K562 (cell line): ENCODE measurements around the gene ZNF593OS. TPM values are rescaled to one million over a fixed set of nuclear protein-coding genes. Genes with fewer than 3 reads are reported as not detected.

Experiments
- CSDE1 ChIP-seq, 2 experiments: fragments of 450-650 bp; IDR thresholded peaks; 2 replicates each; pipeline ENCODE4 v1.6.1; 2016; ENCODE audit warnings: mild to moderate bottlenecking in 1 of 2
- HOXB6 ChIP-seq: fragments of 250-450 bp; sonication (Bioruptor Pico); IDR thresholded peaks from 2 replicates; pipeline ENCODE4 v1.5.1; 2022; ENCODE audit warnings: mild to moderate bottlenecking, borderline replicate concordance
- JUN ChIP-seq, 2 experiments: sonication (generic) in 1 of 2; formaldehyde crosslinking in 1 of 2; IDR thresholded peaks; 2 replicates each; pipeline versions ENCODE4 v1.6.1 to v1.8.0; 2012 to 2022; ENCODE audit warnings: borderline replicate concordance in 2 of 2, mild to moderate bottlenecking in 2 of 2, improper control_type of control experiment in 1 of 2, low read depth in 1 of 2, low read length in 1 of 2, missing genetic modification reagents in 1 of 2
- MGA ChIP-seq: fragments of 450-650 bp; IDR thresholded peaks from 2 replicates; pipeline ENCODE4 v1.6.1; 2016; ENCODE audit warnings: mild to moderate bottlenecking, moderate library complexity
- TEAD4 ChIP-seq, 2 experiments: sonication (generic) in 1 of 2; formaldehyde crosslinking in 1 of 2; IDR thresholded peaks; 2 replicates each; pipeline versions ENCODE4 v1.6.1 to v1.8.0; 2012 to 2022; ENCODE audit warnings: borderline replicate concordance in 1 of 2, inconsistent platforms in 1 of 2, low read length in 1 of 2, mild to moderate bottlenecking in 1 of 2, missing genetic modification reagents in 1 of 2
- YBX1 ChIP-seq: fragments of 450-650 bp; IDR thresholded peaks from 2 replicates; pipeline ENCODE4 v1.7.1; 2016; ENCODE audit warnings: mild to moderate bottlenecking
- ZNF695 ChIP-seq: fragments of 450-650 bp; formaldehyde crosslinking; IDR thresholded peaks from 2 replicates; pipeline ENCODE4 v1.4.0; 2020; ENCODE audit warnings: mild to moderate bottlenecking, moderate library complexity
- polyA plus RNA-seq, 8 experiments: library from polyadenylated mRNA; depleted of rRNA in 4 of 8; stranded (reverse) in 5 of 8; unstranded in 3 of 8; fragments of >200 nt; fragmentation: Nextera tagmentation in 2 of 8; fragmentation: Illumina TruSeq in 1 of 8; extraction: Ambion mirVana in 2 of 8; extraction: Trizol in 1 of 8; gene quantifications; 2 replicates each; pipeline versions ENCODE4 v1.2.1 to v1.2.3, GENCODE V29; 2011 to 2014; ENCODE audit warnings: inconsistent platforms in 1 of 8, missing spikeins in 1 of 8
- total RNA-seq, 7 experiments: library from RNA; depleted of rRNA in 6 of 7; stranded (reverse); fragments of >200 nt in 6 of 7; fragmentation: Illumina TruSeq in 2 of 7; extraction: Trizol in 2 of 7; gene quantifications; 2 replicates each; pipeline versions ENCODE4 v1.2.1 to v1.2.3, GENCODE V29; 2011 to 2021; ENCODE audit warnings: low replicate concordance in 1 of 7
- TF ChIP-seq, protein P1 (sequence below): sonication (generic); formaldehyde crosslinking; IDR thresholded peaks from 2 replicates; pipeline ENCODE4 v1.8.0; 2023; ENCODE audit warnings: mild to moderate bottlenecking, missing genetic modification reagents
- TF ChIP-seq, protein P2 (sequence below), 2 experiments: fragments of 450-650 bp in 1 of 2; sonication (generic) in 1 of 2; formaldehyde crosslinking; conservative IDR thresholded peaks; 2 replicates each; pipeline versions ENCODE4 v1.4.0 to v1.8.1; 2020 to 2022; ENCODE audit warnings: mild to moderate bottlenecking in 1 of 2, missing genetic modification reagents in 1 of 2

ZNF593OS gene
- total and polyA plus RNA-seq, 9 of the 15 experiments (the other 6 are each of a cell fraction or from before 2014, with no cell fraction given), result 0.24 to 0.27 TPM; not detected in 7

- TF ChIP-seq MGA (peak; percentile 66), CSDE1 (IDR thresholded peaks at IDR 0.05) (peak in 1 of 2 experiments; percentile 87; a peak in 1 of 4 replicates), HOXB6 (CRISPR knock-in tag) (peak; percentile 12; the same call in 1 of the 2 replicates), YBX1 (no peak), JUN (IDR thresholded peaks at IDR 0.05; ENCODE audit: borderline replicate concordance, low read depth, low read length) (peak; percentile 100), JUN (CRISPR knock-in tag; IDR thresholded peaks at IDR 0.05; ENCODE audit: borderline replicate concordance) (peak; percentile 98), TEAD4 (IDR thresholded peaks at IDR 0.05; ENCODE audit: low read length) (no peak), TEAD4 (CRISPR knock-in tag; IDR thresholded peaks at IDR 0.05; ENCODE audit: borderline replicate concordance) (no peak), ZNF695 (no peak)
- TF ChIP-seq, protein P1, sequence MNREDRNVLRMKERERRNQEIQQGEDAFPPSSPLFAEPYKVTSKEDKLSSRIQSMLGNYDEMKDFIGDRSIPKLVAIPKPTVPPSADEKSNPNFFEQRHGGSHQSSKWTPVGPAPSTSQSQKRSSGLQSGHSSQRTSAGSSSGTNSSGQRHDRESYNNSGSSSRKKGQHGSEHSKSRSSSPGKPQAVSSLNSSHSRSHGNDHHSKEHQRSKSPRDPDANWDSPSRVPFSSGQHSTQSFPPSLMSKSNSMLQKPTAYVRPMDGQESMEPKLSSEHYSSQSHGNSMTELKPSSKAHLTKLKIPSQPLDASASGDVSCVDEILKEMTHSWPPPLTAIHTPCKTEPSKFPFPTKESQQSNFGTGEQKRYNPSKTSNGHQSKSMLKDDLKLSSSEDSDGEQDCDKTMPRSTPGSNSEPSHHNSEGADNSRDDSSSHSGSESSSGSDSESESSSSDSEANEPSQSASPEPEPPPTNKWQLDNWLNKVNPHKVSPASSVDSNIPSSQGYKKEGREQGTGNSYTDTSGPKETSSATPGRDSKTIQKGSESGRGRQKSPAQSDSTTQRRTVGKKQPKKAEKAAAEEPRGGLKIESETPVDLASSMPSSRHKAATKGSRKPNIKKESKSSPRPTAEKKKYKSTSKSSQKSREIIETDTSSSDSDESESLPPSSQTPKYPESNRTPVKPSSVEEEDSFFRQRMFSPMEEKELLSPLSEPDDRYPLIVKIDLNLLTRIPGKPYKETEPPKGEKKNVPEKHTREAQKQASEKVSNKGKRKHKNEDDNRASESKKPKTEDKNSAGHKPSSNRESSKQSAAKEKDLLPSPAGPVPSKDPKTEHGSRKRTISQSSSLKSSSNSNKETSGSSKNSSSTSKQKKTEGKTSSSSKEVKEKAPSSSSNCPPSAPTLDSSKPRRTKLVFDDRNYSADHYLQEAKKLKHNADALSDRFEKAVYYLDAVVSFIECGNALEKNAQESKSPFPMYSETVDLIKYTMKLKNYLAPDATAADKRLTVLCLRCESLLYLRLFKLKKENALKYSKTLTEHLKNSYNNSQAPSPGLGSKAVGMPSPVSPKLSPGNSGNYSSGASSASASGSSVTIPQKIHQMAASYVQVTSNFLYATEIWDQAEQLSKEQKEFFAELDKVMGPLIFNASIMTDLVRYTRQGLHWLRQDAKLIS (CRISPR knock-in tag), result peak; percentile 95
- TF ChIP-seq, protein P2, sequence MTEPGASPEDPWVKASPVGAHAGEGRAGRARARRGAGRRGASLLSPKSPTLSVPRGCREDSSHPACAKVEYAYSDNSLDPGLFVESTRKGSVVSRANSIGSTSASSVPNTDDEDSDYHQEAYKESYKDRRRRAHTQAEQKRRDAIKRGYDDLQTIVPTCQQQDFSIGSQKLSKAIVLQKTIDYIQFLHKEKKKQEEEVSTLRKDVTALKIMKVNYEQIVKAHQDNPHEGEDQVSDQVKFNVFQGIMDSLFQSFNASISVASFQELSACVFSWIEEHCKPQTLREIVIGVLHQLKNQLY (CRISPR knock-in tag; conservative IDR thresholded peaks at IDR 0.05), result peak in 1 of 2 experiments; percentile 50; a peak in 2 of 4 replicates
Measured at GRCh38 chr1:26169669-26170471, 1.8 kb downstream of the ZNF593OS start, which contains the start of gene ZNF593 (continued).
